ENCODE results near the gene FPR3.

DNA sequence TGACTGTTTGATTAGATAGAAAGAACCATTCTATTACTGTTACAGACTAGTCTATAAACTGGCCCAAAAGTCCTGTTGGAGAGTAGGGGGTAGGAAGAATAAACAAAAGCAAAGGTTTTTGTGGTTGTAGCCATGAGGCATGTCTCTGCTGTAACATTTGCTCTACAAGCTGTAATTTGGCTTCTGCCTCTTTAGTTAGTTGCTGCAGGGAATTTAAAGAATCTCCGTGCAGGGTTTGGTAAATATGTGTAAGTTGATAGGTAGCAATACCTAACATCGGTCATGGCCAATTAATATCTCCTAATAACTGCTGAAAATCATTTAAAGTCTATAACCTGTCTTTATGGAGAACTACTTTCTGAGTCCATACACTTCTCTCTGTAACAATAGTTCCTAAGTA, 13.0 kb downstream of the FPR3 start:
- TF ChIP-seq, protein P1, sequence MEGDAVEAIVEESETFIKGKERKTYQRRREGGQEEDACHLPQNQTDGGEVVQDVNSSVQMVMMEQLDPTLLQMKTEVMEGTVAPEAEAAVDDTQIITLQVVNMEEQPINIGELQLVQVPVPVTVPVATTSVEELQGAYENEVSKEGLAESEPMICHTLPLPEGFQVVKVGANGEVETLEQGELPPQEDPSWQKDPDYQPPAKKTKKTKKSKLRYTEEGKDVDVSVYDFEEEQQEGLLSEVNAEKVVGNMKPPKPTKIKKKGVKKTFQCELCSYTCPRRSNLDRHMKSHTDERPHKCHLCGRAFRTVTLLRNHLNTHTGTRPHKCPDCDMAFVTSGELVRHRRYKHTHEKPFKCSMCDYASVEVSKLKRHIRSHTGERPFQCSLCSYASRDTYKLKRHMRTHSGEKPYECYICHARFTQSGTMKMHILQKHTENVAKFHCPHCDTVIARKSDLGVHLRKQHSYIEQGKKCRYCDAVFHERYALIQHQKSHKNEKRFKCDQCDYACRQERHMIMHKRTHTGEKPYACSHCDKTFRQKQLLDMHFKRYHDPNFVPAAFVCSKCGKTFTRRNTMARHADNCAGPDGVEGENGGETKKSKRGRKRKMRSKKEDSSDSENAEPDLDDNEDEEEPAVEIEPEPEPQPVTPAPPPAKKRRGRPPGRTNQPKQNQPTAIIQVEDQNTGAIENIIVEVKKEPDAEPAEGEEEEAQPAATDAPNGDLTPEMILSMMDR (IDR thresholded peaks at IDR 0.05 in 2 of 3, conservative IDR thresholded peaks at IDR 0.05 in 1 of 3; ENCODE audit: control insufficient read depth in 2 of 3, extremely low read depth in 1 of 3, insufficient read depth in 1 of 3, low read depth in 3 of 3, low read length in 3 of 3): no peak
- TF ChIP-seq CEBPB (IDR thresholded peaks at IDR 0.05; ENCODE audit: borderline replicate concordance in 1 of 2, low read depth in 2 of 2, low read length in 2 of 2): no peak
- TF ChIP-seq ZNF217 (IDR thresholded peaks at IDR 0.05): no peak
- no peak for TF ChIP-seq CREB1 (IDR thresholded peaks at IDR 0.05; ENCODE audit: low read depth)
- TF ChIP-seq EED (IDR thresholded peaks at IDR 0.05; ENCODE audit: low read depth): no peak
